MV-4-11 (cell line): ENCODE data around the gene TOE1.
"Not testable (repeated sequence)": the region's sequence is repeated elsewhere in the genome, so short reads cannot be mapped to it uniquely, and the experiment has no call there.

Source experiments
- DNase-seq: peaks from one replicate; lab custom pipeline; 2025; lab: John Stamatoyannopoulos, UW

The TOE1 gene

GRCh38 chr1:45339789-45340558 is at the start of gene TOE1, which contains the start of gene MUTYH:
TSS of gene TOE1 (plus strand) at chr1:45340170. CDS start at chr1:45340253, 83 bp downstream.
TSS of gene MUTYH (minus strand) at chr1:45340440. CDS start at chr1:45334505, 5,935 bp downstream.
- peak; percentile 92 for DNase-seq

- not testable (repeated sequence) for DNase-seq
Observed at GRCh38 chr1:45291002-45291401, 49.0 kb upstream of the TOE1 start.

GRCh38 chr1:45291716-45292115 is 48.3 kb upstream of the TOE1 start:
- no peak for DNase-seq

- no peak for DNase-seq
Observed at GRCh38 chr1:45297666-45298356, 42.2 kb upstream of the TOE1 start.

- DNase-seq: no peak
Observed at GRCh38 chr1:45299296-45299695, 40.7 kb upstream of the TOE1 start.

- peak; percentile 50 for DNase-seq
Observed at GRCh38 chr1:45299981-45300668, 39.8 kb upstream of the TOE1 start.

- no peak for DNase-seq
Observed at GRCh38 chr1:45300669-45300997, 39.3 kb upstream of the TOE1 start.

- no peak for DNase-seq
Observed at GRCh38 chr1:45302505-45303150, 37.3 kb upstream of the TOE1 start.

GRCh38 chr1:45303520-45304310 is 36.3 kb upstream of the TOE1 start:
- DNase-seq: peak; percentile 95

- no peak for DNase-seq
Observed at GRCh38 chr1:45304311-45305081, 35.5 kb upstream of the TOE1 start.

- DNase-seq: no peak
Observed at GRCh38 chr1:45305231-45305630, 34.7 kb upstream of the TOE1 start.

- peak; percentile 53 for DNase-seq
Observed at GRCh38 chr1:45306319-45306718, 33.7 kb upstream of the TOE1 start.

GRCh38 chr1:45306905-45307304 is 33.1 kb upstream of the TOE1 start:
- DNase-seq: no peak

- DNase-seq: no peak
Observed at GRCh38 chr1:45314266-45314665, 25.7 kb upstream of the TOE1 start.

- no peak for DNase-seq
Observed at GRCh38 chr1:45317166-45317565, 22.8 kb upstream of the TOE1 start.

- no peak for DNase-seq
Observed at GRCh38 chr1:45319761-45320160, 20.2 kb upstream of the TOE1 start.

- DNase-seq: no peak
Observed at GRCh38 chr1:45321444-45321843, 18.5 kb upstream of the TOE1 start.

GRCh38 chr1:45322486-45323040 is 17.4 kb upstream of the TOE1 start:
- no peak for DNase-seq

- no peak for DNase-seq
Observed at GRCh38 chr1:45325851-45326506, 14.0 kb upstream of the TOE1 start.
